Stimulated activated CD4-positive, alpha-beta T cell treated with anti-CD3 and anti-CD28 coated beads, Interleukin-1b, Interleukin-23, amount 100 ng/mL, for 1 hour (primary cell): Measurements from ENCODE around the gene SPTBN1.

ENCODE experiments used
- DNase-seq, 2 donors: peaks; one replicate each; pipeline ENCODE4 v3.0.0-alpha.2; 2020; ENCODE audit warnings: low read depth in 2 of 2

SPTBN1 gene

GRCh38 chr2:54553775-54554174, 97.6 kb downstream of the SPTBN1 start:
- DNase-seq: no peak

GRCh38 chr2:54555318-54555837, 99.3 kb downstream of the SPTBN1 start:
- DNase-seq: no peak

- no peak for DNase-seq
These were observed 100.5 kb downstream of the SPTBN1 start for GRCh38 chr2:54556621-54557121.

- DNase-seq: no peak
These were observed 101.1 kb downstream of the SPTBN1 start for GRCh38 chr2:54557211-54557600.

GRCh38 chr2:54557601-54558187, 101.6 kb downstream of the SPTBN1 start:
- DNase-seq: peak; percentile 45 to 56

- peak in 1 of 2 donors; percentile 39 for DNase-seq
These were observed 102.3 kb downstream of the SPTBN1 start for GRCh38 chr2:54558188-54559005.

GRCh38 chr2:54559006-54559445, 102.9 kb downstream of the SPTBN1 start:
- no peak for DNase-seq

GRCh38 chr2:54559593-54560145, 103.5 kb downstream of the SPTBN1 start:
- no peak for DNase-seq

GRCh38 chr2:54560146-54560881, 104.2 kb downstream of the SPTBN1 start:
- DNase-seq: no peak

- DNase-seq: no peak
These were observed 104.9 kb downstream of the SPTBN1 start for GRCh38 chr2:54561010-54561409.

GRCh38 chr2:54564439-54564838, 108.3 kb downstream of the SPTBN1 start:
- no peak for DNase-seq

- no peak for DNase-seq
These were observed 109.4 kb downstream of the SPTBN1 start for GRCh38 chr2:54565551-54565950.

GRCh38 chr2:54566896-54567295, 110.8 kb downstream of the SPTBN1 start:
- DNase-seq: no peak

- no peak for DNase-seq
These were observed 112.8 kb downstream of the SPTBN1 start for GRCh38 chr2:54568876-54569321.

GRCh38 chr2:54569745-54570301, 113.7 kb downstream of the SPTBN1 start:
- DNase-seq: no peak

GRCh38 chr2:54570321-54570855, 114.3 kb downstream of the SPTBN1 start:
- no peak for DNase-seq

- peak in 1 of 2 donors; percentile 28 for DNase-seq
These were observed 115.0 kb downstream of the SPTBN1 start for GRCh38 chr2:54570925-54571694.

GRCh38 chr2:54572262-54572635, 116.1 kb downstream of the SPTBN1 start:
- DNase-seq: no peak

GRCh38 chr2:54572636-54573536, 116.8 kb downstream of the SPTBN1 start:
- no peak for DNase-seq
